Iris pigment epithelial cell (primary cell): ENCODE data around the gene TMC6.
"Not testable (repeated sequence)": the region's sequence is repeated elsewhere in the genome, so short reads cannot be mapped to it uniquely, and the experiment has no call there.

Source experiments
- DNase-seq: peaks from one replicate; pipeline ENCODE4 v3.0.0-alpha.2; 2011; ENCODE audit warnings: low read depth

Gene TMC6

GRCh38 chr17:78154903-78155811 is 26.6 kb upstream of the TMC6 start:
- DNase-seq: no peak

DNA sequence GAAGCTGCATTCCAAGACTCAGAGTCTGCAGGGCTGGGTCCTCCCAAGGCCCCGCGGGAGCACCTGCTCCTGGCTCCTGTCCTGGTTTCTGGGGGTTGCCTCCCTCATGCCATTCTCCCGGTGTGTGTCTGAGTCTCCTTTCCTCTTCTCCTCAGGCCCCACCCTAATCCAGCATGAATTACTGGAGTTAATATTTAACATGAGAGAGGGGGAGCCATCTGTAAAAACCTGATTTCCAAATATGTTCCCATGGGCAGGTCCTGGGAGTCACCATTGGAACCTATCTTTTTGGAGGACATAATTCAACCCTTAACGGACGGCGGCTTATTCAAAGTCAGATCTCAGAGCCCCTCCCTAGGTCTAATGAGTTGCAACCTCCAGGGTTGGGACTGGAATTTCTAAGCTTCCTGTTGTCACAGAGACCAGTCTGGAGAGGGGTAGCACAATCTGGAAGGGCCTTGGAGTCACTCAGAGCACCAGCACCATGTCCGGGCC is 23.0 kb upstream of the TMC6 start:
- DNase-seq: no peak

DNA sequence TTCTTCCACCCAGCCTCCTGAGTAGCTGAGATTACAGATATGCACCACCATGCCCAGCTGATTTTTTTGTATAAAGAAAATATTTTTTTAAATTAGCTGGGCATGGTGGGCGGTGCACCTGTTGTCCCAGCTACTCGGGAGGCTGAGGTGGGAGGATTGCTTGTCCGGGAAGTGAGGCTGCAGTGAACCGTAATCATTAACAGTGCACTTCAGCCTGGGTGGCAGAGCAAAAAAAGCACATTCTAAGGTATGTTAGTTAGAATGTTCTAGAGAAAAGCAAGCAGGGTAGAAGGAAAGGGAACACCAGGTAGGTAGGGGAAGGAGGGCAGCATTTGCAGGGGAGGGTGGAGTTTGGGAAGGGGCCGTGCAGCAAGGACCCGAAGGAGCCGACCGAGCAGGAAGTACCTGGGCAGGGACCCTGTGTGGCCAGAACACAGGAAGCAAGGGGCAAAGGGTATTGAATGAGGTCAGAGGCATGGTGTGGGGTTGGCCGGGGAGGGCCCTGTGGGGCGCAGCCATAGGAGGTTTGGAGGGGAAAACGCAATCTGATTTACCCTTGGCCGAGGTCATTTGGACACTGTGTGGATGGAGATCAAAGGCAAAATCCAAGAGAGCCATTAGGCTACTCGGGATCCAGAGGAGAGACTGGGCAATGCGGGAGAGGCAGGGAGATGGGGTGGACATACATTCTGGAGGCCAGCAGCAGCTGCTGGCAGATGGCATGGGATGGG is 19.9 kb upstream of the TMC6 start:
- no peak for DNase-seq

DNA sequence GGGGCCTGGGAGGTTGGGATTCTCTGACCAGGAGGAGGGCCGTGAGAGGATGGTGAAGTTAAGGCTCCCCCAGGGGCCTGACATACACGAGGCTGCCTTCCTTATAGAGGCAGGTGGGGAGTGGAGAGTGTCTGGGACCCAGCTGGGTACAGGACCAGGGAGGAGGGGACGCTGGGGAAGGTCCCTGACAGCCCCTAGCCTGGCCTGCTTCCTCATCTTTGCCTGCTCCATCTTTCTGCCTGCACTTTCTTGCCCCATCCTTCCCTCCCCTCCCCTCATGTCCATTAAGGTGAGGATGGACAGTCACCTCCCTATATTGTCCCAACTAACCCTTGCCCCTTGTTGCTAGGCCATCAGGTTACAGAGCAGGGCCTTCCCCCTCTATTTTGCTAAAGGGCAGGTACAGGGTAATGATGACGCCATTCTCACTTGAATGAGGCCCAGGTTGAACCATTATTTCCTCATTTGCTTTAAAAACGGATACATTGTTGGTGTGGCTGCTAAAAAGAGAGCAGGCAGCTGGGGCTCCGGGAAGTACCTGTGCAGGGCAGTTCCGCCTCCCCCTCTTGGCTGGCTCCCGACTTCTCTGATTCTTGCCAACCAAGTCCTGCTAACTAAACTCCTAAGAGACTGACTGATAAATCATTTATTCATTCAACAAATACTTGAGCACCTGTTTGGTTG is 18.9 kb upstream of the TMC6 start:
- no peak for DNase-seq

DNA sequence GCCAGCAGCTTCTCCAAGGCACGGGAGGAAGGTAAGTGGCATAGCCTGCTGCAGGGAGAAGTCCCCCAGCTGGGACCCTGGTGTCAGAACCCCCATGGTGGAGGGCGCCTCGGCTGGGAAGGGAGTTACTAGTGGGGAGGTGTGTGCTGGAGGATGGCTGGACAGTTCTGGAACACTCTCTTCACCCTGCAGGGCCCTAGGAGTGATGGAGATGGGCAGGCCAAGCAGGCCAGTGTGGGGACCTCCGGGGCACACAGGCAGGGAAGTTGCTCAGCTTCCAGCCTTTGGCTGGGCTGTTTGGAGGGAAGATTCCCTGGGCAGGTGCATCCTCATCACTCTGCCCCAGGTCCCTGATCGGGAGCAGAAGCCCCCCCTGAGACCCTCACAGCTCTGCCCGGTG is 18.3 kb upstream of the TMC6 start:
- no peak for DNase-seq

DNA sequence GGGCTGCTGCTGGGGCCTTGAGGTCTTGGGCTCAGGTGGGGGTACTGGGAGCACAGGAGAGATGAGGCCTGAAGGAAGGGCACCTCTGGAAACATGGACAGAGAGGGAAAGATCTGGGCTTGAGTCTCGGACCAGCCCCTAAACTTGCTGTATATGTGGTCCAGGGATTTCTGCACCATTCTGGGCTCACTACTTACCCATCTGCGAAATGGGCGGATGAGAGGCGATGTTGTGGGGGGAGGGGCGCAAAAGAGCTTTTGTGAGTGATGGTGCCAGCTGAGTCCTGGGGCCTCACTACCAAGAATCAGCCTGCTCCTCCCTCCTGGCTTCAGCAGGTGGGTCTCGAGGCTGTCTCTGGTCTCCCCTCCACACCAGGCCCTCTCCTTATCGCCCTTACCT is 17.9 kb upstream of the TMC6 start:
- no peak for DNase-seq

DNA sequence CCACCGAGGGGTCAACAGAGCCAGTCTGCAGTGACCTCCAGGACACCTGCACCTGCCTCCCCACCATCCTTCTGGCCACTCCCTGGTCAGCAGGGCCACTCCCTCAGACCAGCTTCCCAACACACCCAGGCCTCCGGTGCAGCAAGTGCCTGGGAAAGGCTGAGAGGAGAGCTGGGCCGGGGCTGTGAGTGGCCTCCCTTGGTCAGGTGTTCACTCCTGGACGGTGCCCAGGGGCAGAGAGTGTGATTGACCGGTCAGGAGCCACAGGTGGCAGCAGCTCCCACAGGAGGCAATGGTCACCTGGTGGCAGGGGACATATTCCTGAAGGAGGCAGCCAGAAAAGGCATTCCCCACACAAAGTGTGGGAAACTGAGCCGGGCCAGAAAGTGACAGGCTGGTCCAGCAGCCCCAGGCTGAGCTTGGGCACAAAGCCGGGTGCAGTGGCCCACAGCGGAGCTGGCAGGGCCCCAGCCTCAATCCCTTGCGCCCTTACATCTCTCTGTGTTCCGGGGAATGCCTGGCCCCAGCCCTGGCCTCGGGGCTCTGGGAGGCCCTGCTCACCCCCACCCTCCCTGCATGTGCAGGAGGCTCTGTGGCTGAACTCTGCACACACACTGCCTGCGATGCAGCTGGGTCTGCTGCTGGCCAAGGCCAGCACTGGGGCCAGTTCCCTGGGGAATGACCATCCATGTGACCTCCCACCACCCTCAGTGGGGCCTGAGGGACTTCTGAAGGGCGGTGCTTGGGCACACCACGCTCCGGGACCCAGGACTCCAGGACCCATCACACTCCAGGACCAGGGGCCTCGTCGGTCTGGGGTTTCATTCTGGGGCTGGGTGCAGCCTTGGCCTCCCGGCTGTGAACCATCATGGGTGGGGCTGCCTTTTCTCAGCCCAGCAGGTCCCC is 16.4 kb upstream of the TMC6 start:
- DNase-seq: no peak

DNA sequence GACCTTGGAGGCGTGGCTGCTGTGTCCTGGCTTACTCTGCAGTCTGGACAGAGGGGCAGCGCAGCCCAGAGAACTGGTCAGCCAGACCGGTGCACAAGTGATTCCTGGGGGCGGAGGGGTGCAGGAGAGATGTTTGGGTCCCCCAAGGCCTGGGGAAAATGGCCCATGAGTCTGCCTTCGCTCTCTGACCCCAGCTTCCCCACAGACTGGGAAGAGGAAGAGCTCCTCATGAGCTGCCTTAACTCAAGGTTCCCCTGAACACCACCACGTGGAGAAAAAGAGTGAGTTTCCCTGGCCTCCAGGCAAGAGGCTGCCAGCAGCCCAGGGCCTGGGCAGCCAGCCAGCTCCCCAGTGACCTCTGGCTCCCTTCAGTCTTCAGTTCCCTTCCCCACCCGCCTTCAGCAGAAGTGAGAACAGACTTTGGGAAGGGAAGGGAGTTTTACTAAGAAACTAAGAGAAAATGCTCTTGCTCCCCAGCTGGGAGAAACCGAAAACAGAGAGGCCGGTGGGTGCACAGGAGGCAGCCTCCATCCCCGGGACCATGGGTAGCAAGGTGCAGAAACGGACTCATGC is 15.7 kb upstream of the TMC6 start:
- peak; percentile 77 for DNase-seq

DNA sequence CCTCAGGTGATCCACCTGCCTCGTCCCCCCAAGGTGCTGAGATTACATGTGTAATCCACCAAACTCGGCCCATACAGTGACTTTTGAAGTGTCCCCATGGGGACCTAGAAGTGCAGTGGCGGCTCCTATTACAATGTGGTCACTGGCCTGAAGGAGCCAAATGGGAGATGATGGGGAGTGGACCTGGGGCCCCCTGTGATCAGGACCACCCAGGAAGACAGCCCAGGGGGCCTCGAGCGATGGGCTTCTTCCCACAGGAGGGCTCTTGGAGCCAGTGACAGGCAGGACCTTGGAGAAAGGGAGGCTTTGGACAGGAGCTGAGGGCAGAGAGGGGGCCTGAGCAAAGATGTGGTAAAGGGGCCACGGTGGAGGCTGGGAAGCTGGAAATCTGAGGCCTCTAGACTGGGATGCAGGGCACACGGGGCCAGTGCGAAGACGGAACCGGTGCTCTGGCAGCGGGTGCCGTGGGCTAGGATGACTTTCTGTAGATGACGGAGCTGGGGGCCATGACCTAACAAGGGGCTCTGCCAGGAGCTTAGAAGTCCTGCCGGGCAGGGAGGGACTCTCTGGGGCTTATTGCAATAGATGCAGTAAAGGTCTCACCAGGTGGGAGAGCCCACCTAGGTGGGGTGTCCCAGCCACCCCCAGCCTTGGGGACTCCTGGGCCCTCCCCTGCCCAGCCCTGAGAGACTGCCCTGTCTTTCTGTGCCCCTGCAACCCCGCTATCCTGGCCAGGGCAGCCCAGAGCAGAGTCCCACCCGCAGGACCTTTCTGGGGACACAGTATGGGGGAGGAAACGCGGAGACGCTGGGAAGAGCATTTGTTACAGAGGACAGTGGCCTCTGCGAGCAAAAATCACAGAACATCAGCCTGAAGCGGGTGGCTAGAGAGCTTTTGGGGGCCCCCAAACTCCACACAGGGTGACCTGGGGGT is 14.9 kb upstream of the TMC6 start:
- no peak for DNase-seq

DNA sequence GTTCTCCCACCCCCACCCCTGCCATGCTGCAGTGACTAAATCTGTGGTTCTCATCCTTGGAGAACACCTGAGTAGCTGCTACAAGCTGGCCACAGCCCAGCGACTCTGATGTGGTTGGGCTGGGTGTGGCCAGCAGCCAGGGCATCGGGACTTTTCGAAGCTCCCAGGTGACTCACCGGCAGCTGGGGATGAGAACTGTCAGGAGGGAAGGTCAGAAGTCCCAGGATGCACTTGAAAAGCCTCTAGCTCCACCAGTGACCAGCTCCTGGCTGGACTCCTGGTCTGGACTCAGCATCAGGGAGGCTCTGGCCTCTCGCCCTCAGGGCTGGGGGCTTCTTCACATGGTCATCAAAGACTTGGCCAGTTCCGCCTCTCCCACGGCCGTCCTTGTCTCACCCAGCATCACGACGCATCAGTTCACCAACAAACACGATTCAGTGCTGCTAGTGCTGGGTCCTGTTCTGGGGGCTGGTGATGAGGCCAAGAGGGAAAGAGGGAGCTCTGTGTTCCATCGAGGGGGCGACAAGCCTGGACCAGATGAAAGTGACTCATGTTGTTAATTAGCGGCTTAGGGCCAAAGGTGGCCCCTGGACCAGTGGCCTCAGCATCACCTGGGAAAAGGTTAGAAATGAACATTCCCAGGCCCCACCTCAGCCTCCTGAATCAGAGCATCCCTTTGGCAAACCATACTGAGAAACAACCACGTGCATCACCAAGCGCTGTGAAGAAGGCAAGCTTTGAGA is 13.7 kb upstream of the TMC6 start:
- peak; percentile 61 for DNase-seq

GRCh38 chr17:78141437-78142118 is 13.0 kb upstream of the TMC6 start:
- DNase-seq: no peak

- peak; percentile 80 for DNase-seq
These were observed 11.9 kb upstream of the TMC6 start for GRCh38 chr17:78140169-78141051.

- not testable (repeated sequence) for DNase-seq
These were observed 11.3 kb upstream of the TMC6 start for GRCh38 chr17:78139861-78140168.

- no peak for DNase-seq
These were observed 9.9 kb upstream of the TMC6 start for GRCh38 chr17:78138204-78139060.

GRCh38 chr17:78137392-78138203 is 9.0 kb upstream of the TMC6 start:
- no peak for DNase-seq
